Measurements from ENCODE around the gene DUSP8. TPM values are rescaled to one million over a fixed set of nuclear protein-coding genes. Genes with fewer than 3 reads are reported as not detected.

The DUSP8 gene
- total RNA-seq, 4 donors from 2014 or later: 2.5 to 18.4 (median 13.2) TPM

DNA sequence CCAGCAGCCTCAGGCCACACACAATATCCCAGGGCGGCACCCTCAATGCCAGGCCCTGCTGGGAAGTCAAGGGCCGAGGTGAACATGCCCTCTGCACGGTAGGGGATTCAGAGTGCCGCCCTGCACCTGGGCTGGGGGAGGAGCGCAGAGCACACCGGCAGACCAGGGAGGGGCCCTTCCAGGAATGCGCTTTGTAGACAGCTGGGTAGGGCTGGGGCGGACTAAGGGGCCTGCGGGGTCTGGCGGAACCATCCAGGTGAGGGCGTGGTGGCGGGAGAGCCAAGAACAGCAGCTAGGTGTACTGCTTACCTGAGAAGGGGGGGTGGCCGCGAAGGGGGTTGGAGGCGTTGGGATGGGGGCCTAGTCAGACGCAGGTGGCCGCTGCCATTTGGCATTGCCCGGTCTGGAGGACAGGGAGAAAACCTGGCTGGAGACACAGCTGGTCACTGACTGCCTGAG is 26.0 kb downstream of the DUSP8 start:
- Histone ChIP-seq H3K4me3 (peak overlapping the region in 2 of 4 donors; percentile 53 to 61), H3K27me3 (peaks cover 0 to 8% of the 10 kb centered on the region in 2 donors), H3K9me3 (no peaks in the 10 kb centered on the region), H3K36me3 (no peaks in the 10 kb centered on the region), H3K27ac (peak overlapping the region in 2 of 4 donors; percentile 37 to 55), H3K4me1 (peaks cover 0 to 29% (median 25%) of the 10 kb centered on the region in 4 donors)
- TF ChIP-seq, protein P1, sequence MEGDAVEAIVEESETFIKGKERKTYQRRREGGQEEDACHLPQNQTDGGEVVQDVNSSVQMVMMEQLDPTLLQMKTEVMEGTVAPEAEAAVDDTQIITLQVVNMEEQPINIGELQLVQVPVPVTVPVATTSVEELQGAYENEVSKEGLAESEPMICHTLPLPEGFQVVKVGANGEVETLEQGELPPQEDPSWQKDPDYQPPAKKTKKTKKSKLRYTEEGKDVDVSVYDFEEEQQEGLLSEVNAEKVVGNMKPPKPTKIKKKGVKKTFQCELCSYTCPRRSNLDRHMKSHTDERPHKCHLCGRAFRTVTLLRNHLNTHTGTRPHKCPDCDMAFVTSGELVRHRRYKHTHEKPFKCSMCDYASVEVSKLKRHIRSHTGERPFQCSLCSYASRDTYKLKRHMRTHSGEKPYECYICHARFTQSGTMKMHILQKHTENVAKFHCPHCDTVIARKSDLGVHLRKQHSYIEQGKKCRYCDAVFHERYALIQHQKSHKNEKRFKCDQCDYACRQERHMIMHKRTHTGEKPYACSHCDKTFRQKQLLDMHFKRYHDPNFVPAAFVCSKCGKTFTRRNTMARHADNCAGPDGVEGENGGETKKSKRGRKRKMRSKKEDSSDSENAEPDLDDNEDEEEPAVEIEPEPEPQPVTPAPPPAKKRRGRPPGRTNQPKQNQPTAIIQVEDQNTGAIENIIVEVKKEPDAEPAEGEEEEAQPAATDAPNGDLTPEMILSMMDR (IDR thresholded peaks at IDR 0.05): no peak
- TF ChIP-seq POLR2A (IDR thresholded peaks at IDR 0.05): no peak
- DNase-seq: peak in 2 of 3 donors; percentile 63 to 76

DNA sequence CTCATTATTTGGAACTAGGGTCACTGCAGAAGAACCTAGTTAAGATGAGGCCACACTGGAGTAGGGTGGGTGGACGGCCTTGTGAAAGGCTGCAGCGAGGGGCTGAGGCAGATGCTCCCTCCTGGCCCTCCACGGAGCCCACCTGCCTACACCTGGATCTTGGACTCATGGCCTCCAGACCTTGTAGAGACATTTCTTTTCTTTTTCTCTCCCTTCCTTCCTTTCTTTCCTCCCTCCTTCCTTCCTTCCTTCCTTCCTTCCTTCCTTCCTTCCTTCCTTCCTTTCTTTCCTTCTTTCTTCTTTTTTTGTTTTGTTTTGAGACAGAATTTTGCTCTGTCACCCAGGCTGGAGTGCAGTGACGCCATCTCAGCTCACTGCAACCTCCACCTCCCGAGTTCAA is 26.6 kb downstream of the DUSP8 start:
- no peak for DNase-seq
- H3K4me1 ChIP-seq: peaks cover 0 to 29% (median 25%) of the 10 kb centered on the region in 4 donors
- H3K9me3 ChIP-seq: no peaks in the 10 kb centered on the region
- TF ChIP-seq POLR2A (IDR thresholded peaks at IDR 0.05): no peak
- TF ChIP-seq, protein P1 (IDR thresholded peaks at IDR 0.05): no peak
- no peak overlapping the region for H3K27ac ChIP-seq
- H3K4me3 ChIP-seq: no peak overlapping the region
- no peaks in the 10 kb centered on the region for H3K36me3 ChIP-seq
- H3K27me3 ChIP-seq: peaks cover 0 to 8% of the 10 kb centered on the region in 2 donors

DNA sequence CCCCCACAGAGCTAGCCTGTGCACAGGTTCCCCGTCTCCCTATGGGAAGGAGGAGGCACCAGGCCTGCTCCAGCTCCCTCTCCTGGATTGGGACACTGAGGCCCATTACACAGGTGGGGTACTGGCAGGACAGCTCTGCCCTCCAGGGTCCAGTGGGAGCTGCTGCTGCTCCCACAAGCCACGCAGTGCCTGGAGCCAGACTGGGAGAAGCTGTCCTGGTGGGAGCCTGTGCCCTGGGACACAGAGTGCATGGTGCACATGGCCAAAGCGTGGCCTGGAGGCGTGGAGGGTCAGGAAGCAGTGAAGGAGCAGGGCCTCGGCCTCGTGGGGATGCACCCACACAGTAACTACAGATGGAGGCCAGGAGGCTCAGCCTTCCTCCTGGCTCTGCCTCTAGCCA is 27.5 kb downstream of the DUSP8 start:
- H3K9me3 ChIP-seq: no peaks in the 10 kb centered on the region
- no peak for DNase-seq
- peaks cover 0 to 29% (median 25%) of the 10 kb centered on the region in 4 donors for H3K4me1 ChIP-seq
- no peak for TF ChIP-seq POLR2A (IDR thresholded peaks at IDR 0.05)
- TF ChIP-seq, protein P1 (IDR thresholded peaks at IDR 0.05): no peak
- no peaks in the 10 kb centered on the region for H3K36me3 ChIP-seq
- peaks cover 0 to 8% of the 10 kb centered on the region in 2 donors for H3K27me3 ChIP-seq
- H3K4me3 ChIP-seq: no peak overlapping the region
- H3K27ac ChIP-seq: no peak overlapping the region

DNA sequence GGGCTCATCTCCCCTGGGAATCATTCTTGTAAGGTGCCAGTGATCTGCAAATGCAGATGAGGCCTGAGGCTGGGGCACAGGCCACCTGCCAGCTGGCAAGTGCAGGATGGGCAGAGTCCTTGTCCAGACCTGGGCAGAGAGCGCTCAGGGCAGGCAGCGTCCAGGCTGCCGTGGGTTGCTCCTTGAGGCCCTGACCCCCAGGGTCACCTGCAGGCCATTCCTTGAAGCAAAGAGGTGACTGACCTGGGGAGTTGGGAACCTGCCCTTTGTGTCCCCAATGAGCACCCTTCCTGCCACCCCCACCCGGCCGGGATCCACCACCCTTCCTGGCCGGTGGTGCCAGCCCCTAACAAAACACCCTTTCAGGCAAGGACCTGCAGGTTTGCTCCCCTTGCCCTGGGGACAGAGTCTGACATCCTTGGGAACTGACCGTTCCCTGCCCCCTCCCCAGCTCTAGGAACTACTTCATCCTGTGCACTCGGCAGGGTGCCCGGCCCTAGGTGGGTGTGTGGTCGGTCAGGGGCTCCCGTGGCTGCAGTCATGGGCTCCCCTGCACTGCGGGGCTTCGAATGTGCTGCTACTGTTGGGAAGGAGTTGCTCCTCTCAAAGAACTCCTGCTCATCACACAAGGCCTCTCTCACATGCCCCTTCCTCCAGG is 28.3 kb downstream of the DUSP8 start:
- H3K36me3 ChIP-seq: no peaks in the 10 kb centered on the region
- peaks cover 0 to 8% of the 10 kb centered on the region in 2 donors for H3K27me3 ChIP-seq
- no peak overlapping the region for H3K4me3 ChIP-seq
- no peak overlapping the region for H3K27ac ChIP-seq
- peaks cover 0 to 29% (median 25%) of the 10 kb centered on the region in 4 donors for H3K4me1 ChIP-seq
- no peak for DNase-seq
- TF ChIP-seq, protein P1 (IDR thresholded peaks at IDR 0.05): no peak
- H3K9me3 ChIP-seq: no peaks in the 10 kb centered on the region

DNA sequence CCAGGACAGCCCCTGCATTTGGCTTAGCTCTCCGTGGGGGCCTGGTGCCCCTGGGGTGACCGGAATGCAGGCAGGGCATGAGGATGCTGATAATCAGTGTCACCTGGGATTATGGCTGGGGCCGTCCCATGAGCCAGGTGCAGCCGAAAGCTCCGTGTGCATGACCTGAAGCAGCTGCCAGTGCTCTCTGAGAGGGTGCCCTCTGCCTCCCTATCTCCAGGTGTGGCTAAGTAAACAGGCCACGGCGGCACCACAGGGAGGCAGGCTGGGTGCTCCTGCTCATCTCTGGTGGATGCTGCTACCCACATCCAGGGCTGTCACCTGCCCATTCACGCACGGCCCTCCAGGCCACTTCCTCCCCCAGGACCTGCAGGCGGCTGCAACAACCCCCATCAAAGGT is 29.8 kb downstream of the DUSP8 start:
- DNase-seq: no peak
- no peak for TF ChIP-seq POLR2A (IDR thresholded peaks at IDR 0.05)
- TF ChIP-seq, protein P1 (IDR thresholded peaks at IDR 0.05): no peak
- Histone ChIP-seq H3K27me3 (peaks cover 0 to 6% of the 10 kb centered on the region in 2 donors), H3K36me3 (no peaks in the 10 kb centered on the region), H3K9me3 (no peaks in the 10 kb centered on the region), H3K27ac (no peak overlapping the region), H3K4me1 (peaks cover 0 to 15% (median 12%) of the 10 kb centered on the region in 4 donors), H3K4me3 (no peak overlapping the region)

Data from Peyer's patch (tissue), 4 donors.